NCI-H2227 treated with DMSO at 0.1 percent for 48 hours (cell line): ENCODE data around the gene TNPO1.
"Not testable (repeated sequence)": the region's sequence is repeated elsewhere in the genome, so short reads cannot be mapped to it uniquely, and the experiment has no call there.

Experiments
- DNase-seq: peaks from one replicate; lab custom pipeline; 2025; lab: John Stamatoyannopoulos, UW

Gene TNPO1

DNA sequence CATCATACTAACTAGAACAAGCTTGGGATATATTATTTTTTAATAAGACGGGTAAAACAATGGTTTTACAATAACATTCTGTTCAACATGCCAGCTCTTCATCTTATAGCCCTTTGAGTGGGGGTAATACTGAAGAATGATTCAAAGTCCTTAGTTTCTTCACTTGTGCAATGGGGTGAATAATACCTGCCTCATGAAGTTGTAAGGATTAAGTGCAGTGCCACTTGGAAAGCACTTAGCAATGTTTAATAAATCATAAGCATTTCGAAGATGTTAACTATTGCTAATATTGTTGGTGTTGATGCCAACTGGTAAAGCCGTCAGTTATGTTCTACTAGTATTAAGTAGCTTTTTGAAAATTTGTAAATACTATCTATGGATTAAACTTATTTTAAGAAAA is 38.0 kb downstream of the TNPO1 start:
- no peak for DNase-seq

DNA sequence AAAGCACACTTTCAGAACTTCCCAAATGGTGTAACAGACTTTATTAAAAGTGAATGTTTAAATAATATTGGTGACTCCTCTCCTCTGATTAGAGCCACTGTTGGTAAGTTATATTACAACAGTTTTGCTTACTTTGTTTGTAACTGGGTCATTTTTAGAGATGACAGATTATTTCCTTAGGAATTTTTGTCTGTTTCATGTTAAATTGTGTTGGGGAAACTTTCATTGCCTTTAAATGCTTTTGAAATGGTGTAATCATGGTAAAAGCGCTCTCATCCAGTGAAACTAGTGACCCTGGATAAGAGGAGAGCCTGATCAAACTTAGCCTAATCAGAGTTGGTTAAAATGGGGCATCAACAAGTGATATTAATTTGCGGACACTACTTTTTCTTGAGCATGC is 39.4 kb downstream of the TNPO1 start:
- no peak for DNase-seq

GRCh38 chr5:72857396-72857795 is 40.9 kb downstream of the TNPO1 start:
- no peak for DNase-seq

- no peak for DNase-seq
Observed at GRCh38 chr5:72859127-72859526, 42.7 kb downstream of the TNPO1 start.

DNA sequence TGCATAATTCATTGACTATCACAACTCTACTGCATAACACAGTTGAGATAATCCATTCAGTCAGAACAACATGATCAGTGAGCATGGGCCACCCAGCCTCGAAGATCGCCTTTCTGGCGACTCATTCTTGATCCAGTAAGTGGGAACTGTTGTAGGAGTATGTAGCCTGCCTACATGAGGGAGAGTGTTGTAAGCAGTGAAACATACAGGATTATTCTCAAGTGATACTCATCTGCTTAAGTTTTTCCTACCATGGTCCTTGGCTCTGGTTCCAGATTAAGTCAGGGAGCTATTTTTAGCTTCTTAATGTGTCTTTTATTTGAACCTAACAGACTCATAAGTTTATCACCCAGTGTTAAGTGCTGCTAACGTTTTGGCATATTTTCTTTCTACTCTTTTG is 44.0 kb downstream of the TNPO1 start:
- no peak for DNase-seq

GRCh38 chr5:72871366-72872024 is 55.0 kb downstream of the TNPO1 start:
- no peak for DNase-seq

DNA sequence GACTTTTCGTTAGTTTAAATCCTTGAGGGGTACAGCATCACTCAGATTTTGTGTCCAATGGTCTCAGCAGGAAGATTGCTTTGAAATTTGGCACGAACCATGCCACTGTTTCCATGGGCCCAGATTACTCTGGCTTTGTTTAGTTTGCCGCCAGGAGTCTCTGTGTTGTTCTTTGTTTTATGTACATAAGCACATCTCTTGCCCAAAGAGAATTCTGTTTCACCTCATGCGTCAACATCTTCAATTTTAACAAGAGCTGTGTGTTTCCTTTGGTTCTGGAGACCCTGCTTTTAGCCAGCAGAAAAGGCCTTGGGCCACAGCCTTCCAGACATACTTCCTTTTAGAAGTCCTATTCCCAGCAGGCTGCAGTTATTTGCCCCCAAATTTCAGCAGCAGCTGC is 62.4 kb downstream of the TNPO1 start:
- no peak for DNase-seq

DNA sequence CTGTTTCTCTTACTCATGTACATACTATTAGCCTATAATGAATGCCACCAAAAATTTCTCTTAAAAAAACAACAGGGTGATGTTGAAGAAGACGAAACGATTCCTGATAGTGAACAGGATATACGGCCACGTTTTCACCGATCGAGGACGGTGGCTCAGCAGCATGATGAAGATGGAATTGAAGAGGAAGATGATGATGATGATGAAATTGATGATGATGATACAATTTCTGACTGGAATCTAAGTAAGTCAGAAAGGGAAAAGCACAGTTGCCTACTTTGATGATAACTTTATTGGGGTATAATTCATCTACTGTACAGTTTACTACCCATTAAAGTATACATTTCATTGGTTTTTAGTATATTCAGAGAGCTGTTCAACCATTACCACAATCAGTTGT is 66.5 kb downstream of the TNPO1 start:
- no peak for DNase-seq

DNA sequence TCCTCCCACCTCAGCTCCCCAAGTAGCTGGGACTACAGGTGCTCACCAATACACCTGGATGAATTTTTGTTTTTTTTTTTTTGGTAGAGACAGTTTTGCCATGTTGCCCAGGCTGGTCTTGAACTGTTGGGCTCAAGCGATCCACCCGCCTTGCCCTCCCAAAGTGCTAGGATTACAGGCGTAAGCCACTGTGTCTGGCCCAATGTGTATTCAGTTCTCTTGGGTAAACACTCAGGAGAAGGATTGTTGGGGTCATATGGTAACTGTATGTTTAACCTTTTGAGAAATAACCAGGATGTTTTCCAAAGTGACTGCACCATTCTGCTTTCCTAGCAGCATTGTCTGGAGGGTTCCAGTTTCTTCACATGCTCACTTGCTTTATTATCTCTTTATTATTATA is 67.4 kb downstream of the TNPO1 start:
- DNase-seq: no peak

DNA sequence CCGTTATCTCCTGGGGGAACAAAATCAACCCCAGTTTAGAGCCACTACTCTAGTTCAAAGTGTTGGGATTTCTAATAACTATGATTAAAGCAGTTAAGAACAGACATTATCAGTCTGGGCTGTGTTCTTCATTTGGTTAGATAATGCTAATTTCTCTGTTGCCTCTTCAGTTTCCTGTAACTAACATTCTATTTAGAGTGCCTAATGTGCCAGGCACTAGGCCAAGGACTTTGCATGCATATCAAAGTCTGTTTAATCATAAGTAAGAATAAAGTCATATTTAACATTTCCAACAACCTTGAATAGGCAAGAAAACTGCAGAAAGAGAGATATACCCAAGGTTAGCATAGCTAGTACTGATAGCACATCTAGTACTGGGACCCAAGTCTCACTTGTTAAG is 68.4 kb downstream of the TNPO1 start:
- DNase-seq: no peak

GRCh38 chr5:72885824-72886223 is 69.4 kb downstream of the TNPO1 start:
- DNase-seq: no peak

GRCh38 chr5:72888595-72888994 is 72.1 kb downstream of the TNPO1 start:
- DNase-seq: no peak

DNA sequence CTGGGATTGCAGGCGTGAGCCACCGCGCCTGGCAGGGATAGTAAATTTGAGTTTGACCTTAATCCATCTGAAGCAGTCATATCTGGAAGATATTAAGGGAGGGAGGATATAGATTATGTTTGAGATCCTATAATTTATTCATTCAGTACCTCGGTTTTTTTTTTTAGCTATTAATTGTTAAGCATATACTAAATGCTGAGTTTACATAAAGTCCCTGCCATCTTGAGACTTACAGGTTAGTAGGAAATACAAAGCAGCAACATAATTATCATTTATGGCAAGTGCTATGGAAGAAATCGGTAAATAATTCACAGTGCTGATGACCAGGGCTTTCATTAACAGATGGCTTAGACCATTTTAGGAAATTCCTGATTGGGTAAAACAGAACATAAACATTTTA is 72.9 kb downstream of the TNPO1 start:
- DNase-seq: no peak

- DNase-seq: no peak
Observed at GRCh38 chr5:72892846-72893245, 76.4 kb downstream of the TNPO1 start.

DNA sequence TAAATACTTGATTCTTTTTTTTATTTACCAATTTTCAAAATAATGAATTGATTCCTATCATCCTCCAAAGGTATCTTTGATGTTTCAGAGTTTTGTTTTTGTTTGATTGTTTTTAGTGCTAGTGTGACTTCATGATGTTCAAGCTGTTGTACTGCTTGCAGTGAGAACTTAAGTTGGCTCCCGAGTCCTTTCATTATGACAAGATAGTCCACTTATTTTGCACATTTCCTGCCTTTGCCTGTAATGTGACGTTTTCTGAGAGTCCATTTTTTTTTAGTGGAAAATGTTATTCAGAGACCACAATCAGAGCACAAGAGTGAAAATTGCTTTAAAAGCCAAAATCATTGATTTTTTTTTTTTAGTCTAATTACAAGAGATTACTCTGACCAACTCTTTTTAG is 79.3 kb downstream of the TNPO1 start:
- no peak for DNase-seq

DNA sequence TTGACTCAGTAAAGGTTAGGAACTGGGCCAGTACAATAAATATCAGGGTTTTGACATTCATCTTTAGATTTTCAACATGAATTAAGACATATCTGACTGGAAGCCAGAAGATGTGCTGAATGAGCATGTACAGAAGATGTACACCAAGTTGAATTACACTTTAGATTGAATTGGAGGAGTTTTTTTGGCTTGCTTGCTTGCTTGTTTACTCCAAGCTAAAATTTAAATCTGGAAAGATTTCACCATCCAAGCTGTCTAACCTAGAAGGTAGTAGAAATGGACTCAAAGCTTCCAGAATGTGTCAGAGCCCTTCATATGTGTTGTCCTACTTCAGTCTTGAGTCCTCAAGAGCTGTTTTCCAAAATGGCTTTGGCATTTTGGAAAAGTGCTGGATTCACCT is 90.3 kb downstream of the TNPO1 start:
- no peak for DNase-seq

- no peak for DNase-seq
Observed at GRCh38 chr5:72908664-72909063, 92.2 kb downstream of the TNPO1 start.

DNA sequence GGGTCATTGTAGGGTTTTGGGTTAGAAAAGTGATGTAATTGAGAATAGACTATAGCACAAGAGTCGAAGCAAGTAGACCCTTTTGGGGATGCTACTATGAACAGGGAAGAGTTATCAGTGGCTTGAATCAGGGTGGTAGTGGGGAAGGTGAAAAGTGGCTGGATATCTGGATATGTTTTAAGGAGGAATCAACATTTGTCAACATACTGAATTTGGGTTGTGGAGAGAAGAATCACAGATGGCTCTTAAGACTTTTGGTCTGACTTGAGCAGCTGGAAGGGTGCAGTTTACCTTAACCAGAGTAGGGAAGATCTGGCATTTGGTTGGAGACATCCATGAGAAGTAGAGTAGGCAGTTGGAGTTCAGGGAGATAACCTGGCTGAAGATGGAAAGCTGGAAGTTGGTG is 100.9 kb downstream of the TNPO1 start:
- no peak for DNase-seq

DNA sequence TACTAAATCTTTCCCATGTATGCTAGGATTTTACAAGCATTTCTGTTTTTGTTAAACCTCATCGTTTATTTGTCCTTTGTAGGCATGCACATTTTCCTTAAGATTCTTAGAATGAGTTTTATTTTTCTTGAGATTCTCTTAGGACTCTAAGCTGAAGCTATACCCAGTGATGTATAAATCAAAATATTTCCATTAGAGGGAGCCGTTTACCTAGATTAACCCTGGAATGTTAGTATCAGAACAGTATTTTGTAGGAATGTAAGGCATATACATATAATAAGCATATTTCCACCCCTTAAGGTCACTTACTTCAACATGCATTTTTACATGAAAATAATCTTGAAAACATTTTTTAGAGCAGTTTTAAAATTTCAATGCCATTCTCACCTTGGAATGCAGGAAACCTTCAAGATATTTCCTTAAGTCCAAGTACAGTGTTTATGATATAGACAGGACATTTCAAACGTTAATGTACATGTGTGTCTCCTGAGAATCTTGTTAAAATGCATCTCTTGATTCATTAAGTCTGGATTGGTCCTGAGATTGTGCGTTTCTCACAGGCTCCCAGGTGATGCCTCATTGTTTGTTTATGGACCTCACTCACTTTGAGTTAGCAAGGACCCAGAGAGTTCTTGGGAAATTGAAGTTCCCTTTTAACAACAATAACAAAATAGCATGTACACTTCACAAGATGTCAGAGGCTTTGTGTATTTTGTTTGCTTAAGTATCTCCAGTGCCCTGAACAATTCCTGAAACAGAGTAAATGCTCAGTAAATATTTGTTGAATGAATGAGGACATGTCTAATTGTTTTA is 104.4 kb downstream of the TNPO1 start:
- DNase-seq: no peak

DNA sequence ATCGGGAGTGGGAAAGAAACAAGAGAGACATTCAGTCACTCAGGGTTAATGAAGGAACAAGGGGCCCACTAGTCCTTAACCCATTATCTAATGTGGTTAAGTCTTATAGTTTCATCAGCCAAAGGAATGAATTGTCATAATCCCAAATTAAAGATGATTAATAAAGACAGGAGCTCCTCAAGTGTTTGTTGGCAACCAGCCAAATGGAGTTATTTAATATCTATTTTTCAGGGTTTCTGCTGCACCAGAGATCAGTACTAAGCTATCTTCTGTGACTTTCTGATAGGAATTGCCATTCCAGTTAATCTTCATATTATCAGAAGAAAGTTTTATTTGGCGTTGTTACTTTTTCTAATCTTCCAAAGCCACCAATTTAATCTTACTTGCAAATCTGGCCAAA is 105.4 kb downstream of the TNPO1 start:
- DNase-seq: no peak

GRCh38 chr5:72922422-72922821 is 106.0 kb downstream of the TNPO1 start:
- no peak for DNase-seq

DNA sequence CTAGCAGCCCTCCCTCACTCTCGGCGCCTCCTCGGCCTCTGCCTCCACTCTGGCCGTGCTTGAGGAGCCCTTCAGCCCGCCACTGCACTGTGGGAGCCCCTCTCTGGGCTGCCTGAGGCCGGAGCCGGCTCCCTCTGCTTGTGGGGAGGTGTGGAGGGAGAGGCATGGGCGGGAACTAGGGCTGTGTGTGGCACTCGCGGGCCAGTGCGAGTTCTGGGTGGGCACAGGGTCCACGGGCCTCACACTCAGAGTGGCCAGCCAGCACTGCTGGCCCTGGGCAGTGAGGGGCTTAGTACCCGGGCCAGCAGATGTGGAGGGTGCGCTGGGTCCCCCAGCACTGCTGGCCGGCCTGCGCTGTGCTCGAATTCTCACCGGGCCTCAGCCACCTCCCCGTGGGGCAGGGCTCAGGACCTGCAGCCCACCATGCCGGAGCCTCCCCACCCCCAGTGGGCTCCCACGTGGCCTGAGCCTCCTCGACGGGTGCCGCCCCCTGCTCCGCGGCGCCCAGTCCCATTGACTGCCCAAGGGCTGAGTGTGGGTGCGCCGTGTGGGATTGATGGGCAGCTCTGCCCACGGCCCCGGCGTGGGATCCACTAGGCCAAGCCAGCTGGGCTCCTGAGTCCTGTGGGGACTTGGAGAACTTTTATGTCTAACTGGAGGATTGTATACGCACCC is 109.0 kb downstream of the TNPO1 start:
- no peak for DNase-seq

DNA sequence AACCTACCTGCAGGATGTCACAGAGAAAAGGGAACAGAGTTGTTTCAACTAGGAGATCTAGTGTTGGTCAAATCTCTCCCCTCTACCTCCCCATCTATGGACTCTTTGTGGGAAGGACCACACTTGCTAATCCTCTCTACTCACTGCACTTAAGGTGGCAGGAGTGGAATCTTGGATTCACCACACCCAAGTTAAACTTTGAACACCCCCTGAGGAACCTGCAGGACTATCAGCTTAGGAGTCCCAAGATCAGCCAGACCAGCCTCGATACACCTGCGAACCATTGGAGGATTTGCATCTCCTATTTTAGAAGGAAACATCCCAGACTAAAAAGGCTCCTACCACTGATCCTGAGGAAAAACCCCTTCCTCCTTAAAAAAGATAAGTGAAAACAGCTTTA is 116.2 kb downstream of the TNPO1 start:
- DNase-seq: not testable (repeated sequence)
